Liver (tissue), 9 donors: ENCODE measurements around the gene LPA. TPM values are rescaled to one million over a fixed set of nuclear protein-coding genes. Genes with fewer than 3 reads are reported as not detected.

Source experiments
- DNase-seq: peaks from one replicate; pipeline ENCODE4 v3.0.0-alpha.2; 2017; ENCODE audit warnings: low spot score
- H3K27ac ChIP-seq, 2 donors: one replicate each; pipeline ENCODE4 v1.7.0; 2013; ENCODE audit warnings: inconsistent platforms in 2 of 2, low read length in 2 of 2, control low read depth in 1 of 2, low read depth in 1 of 2, mild to moderate bottlenecking in 1 of 2
- H3K27me3 ChIP-seq, 4 donors: one replicate each; pipeline versions ENCODE4 v1.6.1 to v1.7.0; 2013; ENCODE audit warnings: low read length in 3 of 4, inconsistent platforms in 1 of 4, mild to moderate bottlenecking in 1 of 4, moderate library complexity in 1 of 4; ENCODE audit not compliant: control insufficient read depth in 4 of 4, insufficient read depth in 4 of 4
- H3K36me3 ChIP-seq, 4 donors: one replicate each; pipeline versions ENCODE4 v1.6.1 to v1.7.0; 2013; ENCODE audit warnings: low read length in 3 of 4, mild to moderate bottlenecking in 3 of 4, low read depth in 1 of 4, moderate library complexity in 1 of 4; ENCODE audit not compliant: control insufficient read depth in 4 of 4, insufficient read depth in 3 of 4
- H3K4me1 ChIP-seq, 4 donors: one replicate each; pipeline versions ENCODE4 v1.6.1 to v1.7.0; 2013; ENCODE audit warnings: low read length in 3 of 4, mild to moderate bottlenecking in 3 of 4, moderate library complexity in 1 of 4; ENCODE audit not compliant: control insufficient read depth in 4 of 4, insufficient read depth in 4 of 4
- H3K4me3 ChIP-seq, 3 donors: one replicate each; pipeline versions ENCODE4 v1.6.1 to v1.7.0; 2013; ENCODE audit warnings: low read length in 3 of 3, control low read depth in 1 of 3, low read depth in 1 of 3, mild to moderate bottlenecking in 1 of 3
- H3K9ac ChIP-seq, 2 donors: one replicate each; pipeline ENCODE4 v1.7.0; 2013; ENCODE audit warnings: low read length in 2 of 2, mild to moderate bottlenecking in 2 of 2, moderate library complexity in 2 of 2, control low read depth in 1 of 2, low read depth in 1 of 2
- H3K9me3 ChIP-seq, 4 donors: one replicate each; pipeline versions ENCODE4 v1.6.1 to v1.7.0; 2013; ENCODE audit warnings: low read length in 3 of 4; ENCODE audit not compliant: control insufficient read depth in 4 of 4
- ATF3 ChIP-seq: IDR thresholded peaks from 2 replicates; pipeline ENCODE4 v1.6.1; 2016; ENCODE audit warnings: antibody characterized with exemption
- GABPA ChIP-seq, 2 donors: IDR thresholded peaks in 1 of 2; conservative IDR thresholded peaks in 1 of 2; 2 replicates each; pipeline ENCODE4 v1.6.1; 2016; ENCODE audit warnings: antibody characterized with exemption in 2 of 2, mild to moderate bottlenecking in 1 of 2, moderate library complexity in 1 of 2
- JUND ChIP-seq, 2 donors: IDR thresholded peaks; 2 replicates each; pipeline ENCODE4 v1.6.1; 2016; ENCODE audit warnings: antibody characterized with exemption in 2 of 2
- NR2F2 ChIP-seq: IDR thresholded peaks from 2 replicates; pipeline ENCODE4 v1.6.1; 2016; ENCODE audit warnings: antibody characterized with exemption
- RAD21 ChIP-seq, 2 donors: IDR thresholded peaks; 2 replicates each; pipeline ENCODE4 v1.6.1; 2016; ENCODE audit warnings: antibody characterized with exemption in 2 of 2, mild to moderate bottlenecking in 2 of 2
- REST ChIP-seq: IDR thresholded peaks from 2 replicates; pipeline ENCODE4 v1.6.1; 2016; ENCODE audit warnings: antibody characterized with exemption, mild to moderate bottlenecking
- TAF1 ChIP-seq: conservative IDR thresholded peaks from 2 replicates; pipeline ENCODE4 v1.6.1; 2016; ENCODE audit warnings: antibody characterized with exemption, mild to moderate bottlenecking
- ZBTB33 ChIP-seq: IDR thresholded peaks from 2 replicates; pipeline ENCODE4 v1.6.1; 2016; ENCODE audit warnings: antibody characterized with exemption
- whole genome bisulfite sequencing: extraction: QIAGEN DNeasy Blood & Tissue Kit; methylation state at CpG from one replicate; pipeline ENCODE4 v1.1.7; 2013; 5-methylcytosine and 5-hydroxymethylcytosine counted together
- polyA plus RNA-seq, 2 donors: library from polyadenylated mRNA; stranded (reverse) in 1 of 2; unstranded in 1 of 2; fragments of 200-250 nt in 1 of 2; fragments of >200 nt in 1 of 2; fragmentation: Nextera tagmentation in 1 of 2; extraction: Ambion mirVana in 1 of 2; gene quantifications; one replicate each; pipeline versions ENCODE4 v1.2.1 to v1.2.3, GENCODE V29; 2013 to 2015
- total RNA-seq, 2 donors: library from RNA; depleted of rRNA; stranded (reverse); fragments of >200 nt; gene quantifications; one replicate each; pipeline ENCODE4 v1.2.3, GENCODE V29; 2014
- TF ChIP-seq, protein P1 (sequence below): IDR thresholded peaks from 2 replicates; pipeline ENCODE4 v1.6.1; 2016; ENCODE audit warnings: antibody characterized with exemption
- donor health status: healthy.
- donor health status: healthy.
- donor health status: healthy.
- donor health status: healthy.
- donor health status: healthy.

LPA gene
- total and polyA plus RNA-seq, 4 donors, result 7.9 to 62.8 (median 23.9) TPM

DNA sequence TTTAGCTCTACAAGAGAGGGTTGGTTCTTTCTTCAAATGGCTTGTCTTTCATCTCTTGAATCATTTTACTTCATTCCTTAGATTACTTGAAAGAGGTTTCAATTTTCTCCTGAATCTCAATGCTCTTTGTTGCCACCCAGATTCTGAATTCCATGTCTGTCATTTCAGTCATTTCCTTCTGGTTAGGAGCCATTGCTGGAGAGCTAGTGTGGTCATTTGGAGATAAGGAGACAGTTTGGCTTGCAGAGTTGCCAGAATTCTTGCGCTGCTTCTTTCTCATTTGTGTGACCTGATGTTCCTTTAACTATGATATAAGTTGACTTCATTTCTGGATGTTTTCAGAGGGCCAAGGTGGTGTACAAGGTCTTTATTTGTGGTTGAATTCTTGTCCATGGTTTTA lies 158.1 kb downstream of the LPA start:
- Histone ChIP-seq H3K27ac (no peak overlapping the region), H3K9me3 (peaks cover 0 to 2% (median 0%) of the 10 kb centered on the region in 4 donors), H3K36me3 (peaks cover 0 to 5% (median 2%) of the 10 kb centered on the region in 4 donors), H3K27me3 (no peaks in the 10 kb centered on the region), H3K9ac (no peak overlapping the region), H3K4me1 (peaks cover 9 to 32% (median 27%) of the 10 kb centered on the region in 4 donors), H3K4me3 (no peak overlapping the region)
- 81% methylated on average over 1 of the region's 1 CpG for WGBS
- DNase-seq, result no peak
- TF ChIP-seq REST (no peak), GABPA (IDR thresholded peaks at IDR 0.05 in 1 of 2, conservative IDR thresholded peaks at IDR 0.05 in 1 of 2) (no peak), TAF1 (no peak)

- no peak for DNase-seq
- 91% methylated on average over 4 of the region's 4 CpGs for WGBS
- TF ChIP-seq ATF3 (no peak), REST (no peak), RAD21 (IDR thresholded peaks at IDR 0.05) (no peak), NR2F2 (no peak), ZBTB33 (no peak), JUND (IDR thresholded peaks at IDR 0.05) (no peak)
- TF ChIP-seq, protein P1, sequence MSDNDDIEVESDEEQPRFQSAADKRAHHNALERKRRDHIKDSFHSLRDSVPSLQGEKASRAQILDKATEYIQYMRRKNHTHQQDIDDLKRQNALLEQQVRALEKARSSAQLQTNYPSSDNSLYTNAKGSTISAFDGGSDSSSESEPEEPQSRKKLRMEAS, result no peak
- H3K36me3 ChIP-seq, result peaks cover 4 to 43% (median 34%) of the 10 kb centered on the region in 4 donors
- no peaks in the 10 kb centered on the region for H3K4me1 ChIP-seq
- no peak overlapping the region for H3K27ac ChIP-seq
- H3K9me3 ChIP-seq, result peaks cover 0 to 2% (median 0%) of the 10 kb centered on the region in 4 donors
- H3K9ac ChIP-seq, result no peak overlapping the region
- H3K27me3 ChIP-seq, result no peaks in the 10 kb centered on the region
- no peak overlapping the region for H3K4me3 ChIP-seq
Measured at GRCh38 chr6:160500639-160501038, 163.4 kb downstream of the LPA start.
